Heart left ventricle (tissue), 13 donors: ENCODE results near the gene CRIP3.

Experiments
- CTCF ChIP-seq, 12 donors: fragments of 200-600 bp; sonication (generic) in 4 of 12; IDR thresholded peaks; one replicate each; pipeline versions ENCODE4 v1.5.0 to v1.8.0; 2018 to 2022; ENCODE audit warnings: antibody characterized with exemption in 12 of 12, mild to moderate bottlenecking in 5 of 12
- POLR2A ChIP-seq, 2 donors: fragments of 450-650 bp; IDR thresholded peaks; one replicate each; pipeline ENCODE4 v1.6.1; 2017; ENCODE audit warnings: antibody characterized with exemption in 2 of 2, mild to moderate bottlenecking in 2 of 2, moderate library complexity in 2 of 2
- donor health status: ischemic (EF 13 %, LVEDD 7.1; RV severe dilation, severe dysfunction).
- donor health status: DM: no; HTN: yes; CAD: no.
- donor health status: DM: no; HTN: no; CAD: no.
- donor health status: ischemic (EF 25% LVEDD 6.9; RV normal size, moderate dysfunction).
- donor health status: ischemic (EF 25% LVEDD 5.7; RV mildly dilated, moderate dysfunction).
- donor health status: ischemic (EF 35%, LVEDD 5.7; RV mildly dilated, moderate dysfunction).
- donor health status: nonischemic (EF 11% LVEDD 7.7; RV severe dilation, severe dysfunction).
- donor health status: DM: yes; HTN: yes; CAD: no.
- donor health status: PGD.
- donor health status: ischemic (EF 29% LVEDD 5.4; RV normal size, mild dysfunction).
- donor health status: nonischemic (EF 23%, LVEDD 6.1; RV moderate dilation, normal function).

- TF ChIP-seq CTCF (IDR thresholded peaks at IDR 0.05) (no peak), POLR2A (IDR thresholded peaks at IDR 0.05) (no peak)
These were observed 50.4 kb downstream of the CRIP3 start for GRCh38 chr6:43258180-43258579.
